Neural progenitor cell (in vitro differentiated cells): ENCODE results near the gene PABPC3.

Experiments
- EZH2 ChIP-seq: fragments of 200-600 bp; sonication (generic); IDR thresholded peaks from 2 replicates; pipeline ENCODE4 v1.6.1; 2017; ENCODE audit warnings: antibody characterized with exemption, mild to moderate bottlenecking, moderate library complexity
- TF ChIP-seq, protein P1 (sequence below): fragments of 200-600 bp; sonication (generic); IDR thresholded peaks from 2 replicates; pipeline ENCODE4 v1.5.1; 2017; ENCODE audit warnings: antibody characterized with exemption, mild to moderate bottlenecking

DNA sequence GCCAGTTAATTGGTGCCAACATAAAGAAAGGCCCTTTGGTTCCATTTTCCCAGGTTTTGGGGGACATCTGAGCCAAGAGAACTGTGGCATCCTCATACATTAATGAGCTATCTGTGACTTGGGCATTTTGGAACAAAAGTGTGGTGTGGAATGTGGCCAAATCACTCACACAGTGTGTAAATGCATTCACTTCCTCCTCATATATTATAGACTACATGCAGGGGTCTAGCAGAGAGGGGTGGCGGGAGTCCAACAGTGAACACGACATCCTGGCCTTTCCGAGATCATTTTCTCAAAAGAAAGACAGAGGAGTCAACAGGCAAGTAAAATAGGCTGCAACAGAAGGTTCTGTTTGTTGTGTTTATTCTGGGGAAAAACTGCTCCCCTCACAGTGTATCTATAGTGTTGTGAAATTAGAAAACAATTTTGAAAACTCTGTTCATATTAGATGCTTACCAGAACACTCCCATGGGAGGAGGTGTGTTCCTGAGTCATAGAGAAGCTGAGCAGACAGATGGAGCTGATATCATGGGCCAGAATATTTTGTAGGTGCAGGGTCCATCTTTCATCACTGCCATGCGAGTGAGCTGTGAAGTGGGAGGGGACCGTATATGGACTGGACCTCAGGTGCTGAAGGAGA is 36.9 kb downstream of the PABPC3 start:
- TF ChIP-seq, protein P1, sequence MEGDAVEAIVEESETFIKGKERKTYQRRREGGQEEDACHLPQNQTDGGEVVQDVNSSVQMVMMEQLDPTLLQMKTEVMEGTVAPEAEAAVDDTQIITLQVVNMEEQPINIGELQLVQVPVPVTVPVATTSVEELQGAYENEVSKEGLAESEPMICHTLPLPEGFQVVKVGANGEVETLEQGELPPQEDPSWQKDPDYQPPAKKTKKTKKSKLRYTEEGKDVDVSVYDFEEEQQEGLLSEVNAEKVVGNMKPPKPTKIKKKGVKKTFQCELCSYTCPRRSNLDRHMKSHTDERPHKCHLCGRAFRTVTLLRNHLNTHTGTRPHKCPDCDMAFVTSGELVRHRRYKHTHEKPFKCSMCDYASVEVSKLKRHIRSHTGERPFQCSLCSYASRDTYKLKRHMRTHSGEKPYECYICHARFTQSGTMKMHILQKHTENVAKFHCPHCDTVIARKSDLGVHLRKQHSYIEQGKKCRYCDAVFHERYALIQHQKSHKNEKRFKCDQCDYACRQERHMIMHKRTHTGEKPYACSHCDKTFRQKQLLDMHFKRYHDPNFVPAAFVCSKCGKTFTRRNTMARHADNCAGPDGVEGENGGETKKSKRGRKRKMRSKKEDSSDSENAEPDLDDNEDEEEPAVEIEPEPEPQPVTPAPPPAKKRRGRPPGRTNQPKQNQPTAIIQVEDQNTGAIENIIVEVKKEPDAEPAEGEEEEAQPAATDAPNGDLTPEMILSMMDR, result no peak
- TF ChIP-seq EZH2, result no peak
